Prostate gland (tissue), 2 donors: ENCODE measurements around the gene POLD2. TPM values are rescaled to one million over a fixed set of nuclear protein-coding genes. Genes with fewer than 3 reads are reported as not detected.

ENCODE experiments used
- DNase-seq: peaks from one replicate; pipeline ENCODE4 v3.0.0-alpha.2; 2019; ENCODE audit warnings: low spot score
- H3K27ac ChIP-seq, 2 donors: fragments of 200-600 bp; sonication (generic); 2 replicates each; pipeline ENCODE4 v1.5.1; 2017 to 2019
- H3K27me3 ChIP-seq: fragments of 200-600 bp; sonication (generic); replicated peaks from 2 replicates; pipeline ENCODE4 v1.5.1; 2019; ENCODE audit not compliant: insufficient read depth
- H3K36me3 ChIP-seq, 2 donors: fragments of 200-600 bp; sonication (generic); 1 replicate in 1 of 2; 2 replicates in 1 of 2; pipeline versions ENCODE4 v1.5.1 to v1.8.1; 2017 to 2019
- H3K4me1 ChIP-seq: fragments of 200-600 bp; sonication (generic); replicated peaks from 2 replicates; pipeline ENCODE4 v1.5.1; 2019
- H3K4me3 ChIP-seq, 2 donors: fragments of 200-600 bp; sonication (generic); 2 replicates each; pipeline ENCODE4 v1.5.1; 2017 to 2019
- H3K9me3 ChIP-seq: fragments of 200-600 bp; sonication (generic); 2 replicates; pipeline ENCODE4 v1.5.1; 2017
- CTCF ChIP-seq, 4 experiments: fragments of 200-600 bp in 2 of 4; fragments of 450-650 bp in 2 of 4; sonication (generic) in 2 of 4; IDR thresholded peaks; 1 replicate in 3 of 4; 2 replicates in 1 of 4; pipeline ENCODE4 v1.5.1; 2016 to 2019; ENCODE audit warnings: antibody characterized with exemption in 4 of 4, mild to moderate bottlenecking in 2 of 4, moderate library complexity in 2 of 4
- POLR2A ChIP-seq: fragments of 450-650 bp; IDR thresholded peaks from one replicate; pipeline ENCODE4 v1.6.1; 2016; ENCODE audit warnings: antibody characterized with exemption, mild to moderate bottlenecking
- POLR2AphosphoS5 ChIP-seq: sonication (generic); formaldehyde crosslinking; IDR thresholded peaks from one replicate; pipeline ENCODE4 v1.6.1; 2017; ENCODE audit warnings: antibody characterized with exemption
- WGBS: methylation state at CpG from one replicate; pipeline ENCODE4 v1.1.5; 2018; 5-methylcytosine and 5-hydroxymethylcytosine counted together
- intact Hi-C: fragments of 100-400 bp; cut with DNase I; formaldehyde crosslinking; loops from one replicate; pipeline ENCODE4 v1.14.2; 2022
- total RNA-seq, 2 donors: library from RNA; depleted of rRNA; stranded (reverse); fragments of >200 nt; gene quantifications; one replicate each; pipeline ENCODE4 v1.1.0, GENCODE V29; 2016

The POLD2 gene
- total RNA-seq, 2 donors from 2014 or later: 53.1 to 65.9 TPM

- WGBS: 90% methylated on average over 5 of the region's 5 CpGs
- DNase-seq: no peak
- Histone ChIP-seq H3K4me3 (no peak overlapping the region), H3K36me3 (peaks cover 0 to 39% of the 10 kb centered on the region in 2 donors), H3K9me3 (no peaks in the 10 kb centered on the region), H3K27me3 (no peaks in the 10 kb centered on the region), H3K27ac (no peak overlapping the region), H3K4me1 (peaks cover 6% of the 10 kb centered on the region)
- intact Hi-C loops: loop anchor here (10.0 kb wide), 1 partner anchor 117 kb away; no protein-coding TSS in a partner anchor
- TF ChIP-seq POLR2AphosphoS5: no peak
- TF ChIP-seq CTCF (IDR thresholded peaks at IDR 0.05): no peak
- no peak for TF ChIP-seq POLR2A
Observed at GRCh38 chr7:44077681-44078091, 45.7 kb downstream of the POLD2 start.

- no peaks in the 10 kb centered on the region for H3K27me3 ChIP-seq
- no peak for DNase-seq
- TF ChIP-seq POLR2A: no peak
- no peak for TF ChIP-seq CTCF (IDR thresholded peaks at IDR 0.05)
- no peak for TF ChIP-seq POLR2AphosphoS5
- intact Hi-C loops: loop anchor here (10.0 kb wide), 1 partner anchor 118 kb away; no protein-coding TSS in a partner anchor
- H3K9me3 ChIP-seq: no peaks in the 10 kb centered on the region
- peaks cover 9% of the 10 kb centered on the region for H3K4me1 ChIP-seq
- no peak overlapping the region for H3K27ac ChIP-seq
- peaks cover 0 to 39% of the 10 kb centered on the region in 2 donors for H3K36me3 ChIP-seq
- no peak overlapping the region for H3K4me3 ChIP-seq
- WGBS: 90% methylated on average over 9 of the region's 9 CpGs
Observed at GRCh38 chr7:44077061-44077460, 46.3 kb downstream of the POLD2 start.

- WGBS: 91% methylated on average over 20 of the region's 20 CpGs
Observed at GRCh38 chr7:44076101-44076895, 47.0 kb downstream of the POLD2 start.

GRCh38 chr7:44075296-44076075 lies 47.9 kb downstream of the POLD2 start:
- no peaks in the 10 kb centered on the region for H3K27me3 ChIP-seq
- peak; percentile 52 for DNase-seq
- H3K4me1 ChIP-seq: peaks cover 9% of the 10 kb centered on the region
- peaks cover 0 to 36% of the 10 kb centered on the region in 2 donors for H3K36me3 ChIP-seq
- no peak for TF ChIP-seq POLR2A
- TF ChIP-seq CTCF (IDR thresholded peaks at IDR 0.05): no peak
- TF ChIP-seq POLR2AphosphoS5: peak; percentile 55
- no peaks in the 10 kb centered on the region for H3K9me3 ChIP-seq
- no peak overlapping the region for H3K4me3 ChIP-seq
- WGBS: 74% methylated on average over 17 of the region's 17 CpGs
- intact Hi-C loops: loop anchor here (10.0 kb wide), 1 partner anchor 119 kb away; no protein-coding TSS in a partner anchor
- peak overlapping the region in 1 of 2 donors; percentile 41 for H3K27ac ChIP-seq

More at GRCh38 chr7:44076101-44076895, 47.0 kb downstream of the POLD2 start:
- DNase-seq: no peak
- Histone ChIP-seq H3K9me3 (no peaks in the 10 kb centered on the region), H3K27me3 (no peaks in the 10 kb centered on the region), H3K27ac (no peak overlapping the region), H3K4me1 (peaks cover 9% of the 10 kb centered on the region), H3K36me3 (peaks cover 0 to 39% of the 10 kb centered on the region in 2 donors), H3K4me3 (no peak overlapping the region)
- TF ChIP-seq CTCF (IDR thresholded peaks at IDR 0.05): no peak
- no peak for TF ChIP-seq POLR2A
- TF ChIP-seq POLR2AphosphoS5: no peak
- intact Hi-C loops: loop anchor here (10.0 kb wide), 1 partner anchor 119 kb away; no protein-coding TSS in a partner anchor
